Fibroblast of upper back skin (primary cell): Measurements from ENCODE around the gene PDPK1.

Experiments used
- DNase-seq: peaks from one replicate; pipeline ENCODE4 v3.0.0-alpha.2; 2013

The PDPK1 gene

GRCh38 chr16:2507665-2508064 is 30.2 kb upstream of the PDPK1 start:
- DNase-seq, result no peak

- DNase-seq, result no peak
These were observed 29.0 kb upstream of the PDPK1 start for GRCh38 chr16:2508722-2509400.

- DNase-seq, result peak; percentile 52
These were observed 26.6 kb upstream of the PDPK1 start for GRCh38 chr16:2511128-2511800.

GRCh38 chr16:2511996-2512734 is 25.7 kb upstream of the PDPK1 start:
- no peak for DNase-seq

GRCh38 chr16:2512735-2513404 is 25.0 kb upstream of the PDPK1 start:
- no peak for DNase-seq

- DNase-seq, result peak; percentile 81
These were observed 24.2 kb upstream of the PDPK1 start, which contains the start of gene ATP6V0C for GRCh38 chr16:2513405-2514332. Gene ATP6V0C (plus strand): TSS chr16:2513952. CDS start chr16:2514104, 152 bp downstream.

GRCh38 chr16:2514333-2515179 is 23.3 kb upstream of the PDPK1 start:
- DNase-seq, result no peak

GRCh38 chr16:2515180-2515851 is 22.5 kb upstream of the PDPK1 start:
- DNase-seq, result no peak

- no peak for DNase-seq
These were observed 21.2 kb upstream of the PDPK1 start for GRCh38 chr16:2516391-2517240.

- no peak for DNase-seq
These were observed 19.7 kb upstream of the PDPK1 start for GRCh38 chr16:2517954-2518605.

GRCh38 chr16:2518823-2519710 is 18.8 kb upstream of the PDPK1 start:
- no peak for DNase-seq

GRCh38 chr16:2519711-2520080 is 18.1 kb upstream of the PDPK1 start:
- DNase-seq, result no peak

GRCh38 chr16:2520097-2520783 is 17.6 kb upstream of the PDPK1 start, which contains the start of gene AMDHD2:
Gene AMDHD2 (plus strand): TSS chr16:2520371. CDS start chr16:2520459, 88 bp downstream.
- DNase-seq, result peak; percentile 90

- DNase-seq, result no peak
These were observed 16.9 kb upstream of the PDPK1 start for GRCh38 chr16:2520784-2521531.

- no peak for DNase-seq
These were observed 14.0 kb upstream of the PDPK1 start for GRCh38 chr16:2523801-2524231.

- no peak for DNase-seq
These were observed 13.4 kb upstream of the PDPK1 start for GRCh38 chr16:2524339-2524938.
